GM11168 (cell line): Measurements from ENCODE around the gene LSS.
"Not testable (repeated sequence)": the region's sequence is repeated elsewhere in the genome, so short reads cannot be mapped to it uniquely, and the experiment has no call there.

Experiments used
- in situ Hi-C: fragments of 300-500 bp; cut with MboI; formaldehyde crosslinking; loops from one replicate; pipeline ENCODE4 v1.12.0; 2022; ENCODE audit warnings: low sequenced_read_pairs; ENCODE audit not compliant: unreplicated experiment

Gene LSS

DNA sequence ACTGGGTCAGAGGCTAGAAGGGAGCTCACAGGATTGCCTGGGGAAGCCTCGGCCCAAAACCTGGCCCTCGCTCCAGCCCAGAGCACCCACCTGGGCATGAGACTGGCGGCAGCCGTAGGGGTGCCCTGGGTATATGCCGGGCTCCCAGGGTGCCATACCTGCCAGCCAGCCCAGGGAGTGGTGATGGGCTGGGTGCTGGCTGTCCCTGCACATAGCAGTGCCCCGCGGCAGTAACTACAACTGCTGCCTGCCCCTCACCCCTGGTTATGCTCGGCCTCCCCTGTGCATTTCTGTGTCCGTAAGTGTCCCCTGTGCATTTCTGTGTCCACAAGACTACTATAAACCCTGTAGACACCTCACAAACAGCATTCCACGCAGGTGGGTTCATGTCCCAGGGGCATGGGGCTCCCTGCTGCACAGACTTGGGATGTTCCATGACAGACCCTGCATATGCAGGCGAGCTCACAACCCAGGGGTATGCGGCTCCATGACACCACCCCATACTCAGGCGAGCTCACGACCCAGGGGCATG is 38.5 kb downstream of the LSS start:
- in situ Hi-C loops: no loop called here

DNA sequence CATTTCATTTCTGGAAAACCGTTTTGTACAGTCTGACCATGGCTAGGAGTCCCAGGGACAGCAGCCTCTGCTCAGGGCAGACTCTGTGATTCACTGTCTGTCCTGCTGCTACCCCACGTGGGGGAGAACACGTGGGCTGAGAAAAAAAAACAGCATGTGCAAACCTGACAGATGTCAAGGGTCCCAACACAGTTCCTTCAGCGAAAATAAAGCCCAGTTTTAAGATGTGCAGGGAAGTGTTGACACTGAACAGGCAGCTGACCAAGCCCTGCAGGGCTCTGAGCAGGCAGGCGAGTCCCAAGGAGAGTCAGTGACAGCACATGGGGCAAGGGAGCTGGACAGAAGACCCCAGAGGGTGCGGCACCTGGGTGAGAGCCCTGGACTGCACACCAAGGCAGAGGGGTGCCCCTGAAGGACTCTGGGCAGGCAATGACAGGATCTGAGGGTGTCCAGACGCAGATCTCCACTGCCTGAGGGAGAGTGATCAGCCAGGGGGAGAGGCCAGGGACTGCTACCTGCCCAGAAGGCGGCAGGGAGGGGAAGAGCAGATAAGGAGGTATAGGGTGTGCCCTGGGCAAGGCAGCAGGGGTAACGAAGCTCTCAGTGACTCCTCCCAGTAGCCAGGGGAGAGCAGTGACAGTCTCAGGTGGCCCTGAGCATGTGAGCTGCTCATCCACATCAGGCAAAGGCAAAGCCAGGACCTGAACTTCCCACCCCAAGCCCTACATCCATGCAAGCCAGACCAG is 39.2 kb downstream of the LSS start:
- in situ Hi-C loops: no loop called here

DNA sequence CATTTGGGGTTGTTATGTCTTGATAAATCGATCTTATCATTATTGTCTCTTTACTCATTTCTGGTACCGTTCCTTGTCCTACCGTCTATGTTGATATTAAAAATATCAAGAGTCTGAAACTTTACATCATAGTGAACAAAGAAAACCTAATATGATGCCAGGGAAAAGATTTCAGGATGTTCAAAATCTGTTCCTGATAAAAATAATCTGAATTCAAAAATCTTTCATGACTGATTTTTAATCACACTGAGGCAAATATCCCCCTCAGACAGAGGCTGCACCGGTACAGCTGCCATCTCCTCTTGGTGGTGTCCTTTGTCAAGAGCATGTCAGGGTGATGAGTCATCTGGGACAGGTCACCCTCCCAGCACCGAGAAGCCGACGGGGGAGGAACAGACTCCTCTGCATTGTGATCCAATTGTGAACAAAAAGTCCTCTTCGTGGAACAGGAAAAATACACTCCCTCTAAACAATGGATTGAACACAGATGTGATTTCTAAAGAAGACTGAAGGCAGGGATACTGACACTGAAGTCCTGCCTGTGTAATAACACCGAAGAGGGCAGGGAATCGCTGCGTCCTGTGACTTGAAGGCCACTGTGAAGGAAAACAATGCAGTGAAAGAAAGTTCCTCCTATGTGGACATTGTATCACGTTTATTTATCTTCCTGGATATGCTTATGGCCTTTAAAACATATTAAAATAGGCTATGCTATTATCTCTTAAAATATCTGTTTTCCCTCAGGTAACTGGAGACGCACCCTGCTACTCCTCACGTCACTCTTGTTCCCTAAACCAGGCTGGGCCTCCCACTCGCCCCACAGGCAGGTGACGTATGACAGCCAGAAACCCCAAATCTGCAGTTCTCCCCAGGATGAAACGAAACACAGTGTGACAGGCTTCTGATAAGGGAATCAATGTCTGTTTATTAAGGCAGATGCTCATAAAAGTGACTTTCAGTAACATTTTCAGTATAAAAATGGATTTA is 40.1 kb downstream of the LSS start:
- in situ Hi-C loops: no loop called here

DNA sequence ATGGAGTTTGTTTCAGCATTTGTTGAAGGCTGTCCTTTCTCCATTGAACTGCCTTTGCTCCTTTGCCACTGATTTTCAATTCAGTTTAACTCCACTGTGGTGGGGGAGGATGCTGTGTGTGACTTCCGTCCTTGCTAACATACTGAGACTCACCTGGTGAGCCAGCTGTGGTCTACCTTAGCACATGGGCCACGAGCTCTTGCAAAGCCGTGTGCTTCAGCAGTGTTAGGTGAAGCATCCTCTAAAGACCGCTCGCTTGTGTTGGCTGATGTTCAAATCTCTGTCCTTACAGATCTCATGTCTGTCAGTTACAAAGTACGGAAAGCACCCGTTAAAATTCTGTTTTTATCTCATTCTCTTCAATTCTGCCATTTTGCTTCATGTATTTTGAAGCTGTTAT is 40.8 kb downstream of the LSS start:
- in situ Hi-C loops: no loop called here

DNA sequence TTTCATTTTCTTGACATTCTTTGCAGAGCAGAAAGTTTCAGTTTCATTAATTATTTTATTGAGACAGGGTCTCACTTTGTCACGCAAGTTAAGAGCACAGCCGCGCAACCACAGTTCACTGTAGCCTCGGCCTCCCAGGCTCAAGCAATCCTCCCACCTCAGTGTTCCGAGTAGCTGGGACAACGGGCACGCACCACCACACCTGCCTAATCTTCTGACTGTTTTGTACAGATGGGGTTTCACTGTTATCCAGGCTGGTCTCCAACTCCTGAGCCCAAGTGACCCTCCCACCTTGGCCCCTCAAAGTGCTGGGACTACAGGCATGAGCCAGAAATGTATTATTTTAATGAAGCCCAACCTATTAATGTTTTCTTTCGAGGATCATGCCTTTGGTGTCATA is 41.3 kb downstream of the LSS start:
- in situ Hi-C loops: no loop called here

DNA sequence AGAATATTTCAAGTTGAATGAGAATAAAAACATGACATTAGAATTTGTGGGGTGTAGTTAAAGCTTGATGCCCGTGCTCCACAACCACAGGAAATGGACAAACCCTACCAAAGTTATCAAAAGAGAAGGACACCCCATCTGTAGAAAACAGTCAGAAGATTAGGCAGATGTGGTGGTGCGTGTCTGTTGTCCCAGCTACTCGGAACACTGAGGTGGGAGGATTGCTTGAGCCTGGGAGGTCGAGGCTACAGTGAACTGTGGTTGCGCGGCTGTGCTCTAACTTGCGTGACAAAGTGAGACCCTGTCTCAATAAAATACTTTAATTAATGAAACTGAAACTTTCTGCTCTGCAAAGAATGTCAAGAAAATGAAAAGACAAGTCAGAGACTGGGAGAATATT is 42.9 kb downstream of the LSS start:
- in situ Hi-C loops: no loop called here

DNA sequence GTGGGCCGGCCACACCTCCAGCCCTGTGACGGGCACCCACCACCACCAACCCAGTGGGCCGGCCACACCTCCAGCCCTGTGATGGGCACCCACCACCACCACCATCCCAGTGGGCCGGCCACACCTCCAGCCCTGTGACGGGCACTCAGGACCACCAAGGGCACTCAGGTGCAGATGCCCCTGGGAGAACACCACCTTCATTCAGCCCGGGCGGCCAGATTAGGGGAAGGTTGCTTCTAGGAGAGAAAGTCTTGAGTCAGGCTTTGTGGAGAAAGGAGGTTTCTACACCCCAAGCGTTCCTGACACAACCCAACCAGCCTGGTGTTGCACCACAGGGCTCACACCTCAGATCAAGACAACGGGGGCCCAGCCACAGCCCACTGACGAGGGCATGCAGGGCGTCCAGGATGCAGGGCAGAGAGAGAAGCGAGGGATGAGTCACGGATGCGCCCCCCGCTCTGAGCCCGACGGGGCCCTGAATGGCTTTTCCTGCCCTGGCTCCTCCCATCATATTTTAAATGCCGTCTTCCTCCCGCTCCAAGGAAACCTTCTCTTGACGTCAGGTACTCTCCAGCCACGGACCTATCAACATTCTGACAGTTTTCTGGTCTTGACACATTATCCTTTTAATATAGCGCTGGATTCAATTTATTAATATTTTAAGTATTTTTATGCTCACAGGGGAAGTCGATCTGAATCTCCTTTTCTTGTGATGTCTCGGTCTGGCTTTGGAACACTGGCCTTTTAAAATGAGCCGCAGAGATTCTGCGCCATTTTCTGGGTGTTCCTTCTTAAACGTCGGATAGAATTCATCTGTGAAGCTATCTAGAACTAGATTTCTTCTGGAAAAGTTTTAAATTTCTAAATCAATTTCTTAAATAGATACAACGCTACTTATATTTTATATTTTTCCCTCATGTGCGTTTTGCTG is 43.7 kb downstream of the LSS start:
- in situ Hi-C loops: no loop called here

DNA sequence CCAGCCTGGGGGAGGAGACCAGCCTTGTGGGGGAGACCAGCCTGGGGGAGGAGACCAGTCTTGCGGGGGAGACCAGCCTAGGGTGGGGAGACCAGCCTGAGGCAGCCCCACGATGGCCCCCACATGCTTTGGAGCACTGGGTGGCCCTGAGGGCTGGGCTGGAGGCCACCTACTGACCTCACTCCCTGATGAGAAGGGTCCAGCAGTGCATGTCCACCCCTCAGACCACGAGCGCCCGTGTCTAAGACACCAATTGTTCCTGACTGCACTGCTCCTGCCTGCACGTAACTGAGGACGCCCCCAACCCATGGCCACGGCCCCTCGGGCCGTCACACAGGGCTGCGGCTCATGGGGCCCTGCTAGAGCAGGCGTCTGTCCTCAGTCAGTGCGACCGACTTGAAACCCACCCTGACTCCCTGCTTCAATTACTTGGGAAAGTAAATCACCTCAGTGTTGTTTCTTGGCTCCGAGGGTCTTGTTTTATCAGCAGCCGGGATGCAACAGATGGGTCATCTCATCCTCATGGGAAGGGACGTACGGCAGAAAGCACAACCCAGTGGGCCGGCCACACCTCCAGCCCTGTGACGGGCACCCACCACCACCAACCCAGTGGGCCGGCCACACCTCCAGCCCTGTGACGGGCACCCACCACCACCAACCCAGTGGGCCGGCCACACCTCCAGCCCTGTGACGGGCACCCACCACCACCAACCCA is 44.5 kb downstream of the LSS start, which contains the start of gene SPATC1L:
TSS of gene SPATC1L (minus strand) at position 550 of the 715 bp plus-strand sequence. CDS start 1,643 bp downstream, outside the sequence.
- in situ Hi-C loops: no loop called here

DNA sequence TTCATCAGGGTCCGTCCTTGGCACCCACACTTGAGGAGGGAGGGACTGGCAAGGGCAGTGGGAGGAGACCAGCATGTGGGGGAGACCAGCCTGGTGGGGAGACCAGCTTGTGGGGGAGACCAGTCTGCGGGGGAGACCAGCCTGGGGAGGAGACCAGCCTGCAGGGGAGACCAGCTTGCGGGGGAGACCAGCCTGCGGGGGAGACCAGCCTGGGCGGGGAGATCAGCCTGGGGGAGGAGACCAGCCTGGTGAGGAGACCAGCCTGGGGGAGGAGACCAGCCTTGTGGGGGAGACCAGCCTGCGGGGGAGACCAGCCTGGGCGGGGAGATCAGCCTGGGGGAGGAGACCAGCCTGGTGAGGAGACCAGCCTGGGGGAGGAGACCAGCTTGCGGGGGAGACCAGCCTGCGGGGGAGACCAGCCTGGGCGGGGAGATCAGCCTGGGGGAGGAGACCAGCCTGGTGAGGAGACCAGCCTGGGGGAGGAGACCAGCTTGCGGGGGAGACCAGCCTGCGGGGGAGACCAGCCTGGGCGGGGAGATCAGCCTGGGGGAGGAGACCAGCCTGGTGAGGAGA is 45.2 kb downstream of the LSS start:
- in situ Hi-C loops: not testable (repeated sequence)

DNA sequence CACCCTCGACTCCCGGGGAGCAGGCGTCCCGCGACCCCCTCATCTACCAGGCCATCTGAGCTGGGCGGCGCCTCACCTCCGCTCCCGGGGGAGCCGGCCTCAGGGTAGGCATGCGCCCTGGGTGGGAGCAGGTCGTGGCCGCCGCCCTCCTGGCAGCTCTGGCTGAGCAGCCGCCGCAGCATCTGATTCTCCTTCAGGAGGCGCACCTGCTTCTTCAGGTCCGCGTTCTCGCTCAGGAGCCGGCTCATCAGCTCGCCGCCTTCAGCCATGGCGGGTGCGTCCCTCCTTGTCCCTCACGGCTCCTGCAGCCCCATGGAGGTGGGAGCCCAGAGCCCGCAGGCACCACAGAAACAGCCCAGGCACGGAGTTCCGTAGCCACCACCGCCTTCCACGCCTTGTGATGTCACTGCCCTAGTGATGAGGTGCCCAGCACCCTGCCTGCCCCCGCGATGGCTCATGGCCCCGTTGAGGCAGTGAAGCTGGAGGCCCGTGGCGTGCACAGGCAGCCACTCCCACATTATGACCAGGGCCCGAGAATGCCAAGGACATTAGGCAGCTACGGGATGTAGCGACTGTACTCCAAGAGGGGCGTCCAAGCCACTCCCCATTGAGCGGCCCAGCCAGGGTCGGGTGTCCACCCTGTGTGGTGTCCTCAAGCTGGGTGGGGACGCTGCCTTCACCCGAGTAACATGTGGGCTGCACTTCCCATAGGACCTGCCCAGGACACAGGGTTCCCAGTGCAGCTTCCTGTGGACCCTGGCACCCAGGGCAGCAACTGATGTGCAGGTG is 45.8 kb downstream of the LSS start:
- in situ Hi-C loops: no loop called here

DNA sequence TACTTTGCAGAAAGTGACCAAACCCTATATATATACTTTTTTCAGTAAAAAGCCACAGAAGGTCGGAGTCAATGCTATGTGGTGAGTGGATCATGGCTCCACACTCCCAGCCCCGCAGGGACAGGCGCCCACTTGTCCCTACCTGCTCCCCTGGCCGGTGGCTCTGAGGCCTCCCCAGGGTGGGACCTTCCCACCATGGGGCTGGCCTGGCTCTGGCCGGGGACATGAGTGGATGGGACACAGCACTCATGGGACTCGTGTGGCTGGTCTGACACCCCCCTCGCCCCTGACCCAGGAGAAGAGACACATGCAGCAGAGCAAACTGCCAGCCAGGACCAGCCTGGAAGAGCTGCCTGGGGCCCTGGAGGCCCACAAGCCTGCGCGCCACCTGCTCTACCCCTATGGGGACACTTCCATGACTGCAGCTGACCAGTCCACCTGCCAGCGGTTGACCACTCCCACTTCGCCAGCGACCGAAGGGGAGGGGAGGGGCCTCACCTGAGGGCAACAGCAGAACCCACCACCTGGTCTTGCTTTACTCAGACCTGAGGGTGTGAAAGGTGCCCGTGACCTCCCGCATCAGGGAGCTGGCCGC is 46.5 kb downstream of the LSS start:
- in situ Hi-C loops: no loop called here

DNA sequence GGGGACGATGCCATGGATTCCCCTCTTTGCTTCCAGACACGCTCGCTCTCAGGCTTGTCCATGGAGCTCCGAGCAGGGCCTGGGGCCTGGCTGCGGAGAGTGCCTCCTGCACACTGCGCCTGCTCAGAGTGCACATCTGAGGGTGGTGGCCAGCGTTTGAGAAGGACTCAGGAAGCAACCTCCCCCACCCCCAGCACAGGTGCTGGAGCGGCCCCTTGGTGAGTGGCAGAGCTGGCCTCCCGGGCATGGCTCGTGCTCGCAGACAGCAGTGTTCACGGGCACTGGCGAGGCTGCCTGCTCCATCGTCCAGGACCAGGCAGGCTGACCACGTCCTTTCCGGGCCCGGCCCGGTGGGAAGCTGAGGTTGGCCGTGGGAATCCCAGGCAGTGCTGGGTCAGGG is 47.1 kb downstream of the LSS start:
- in situ Hi-C loops: no loop called here

DNA sequence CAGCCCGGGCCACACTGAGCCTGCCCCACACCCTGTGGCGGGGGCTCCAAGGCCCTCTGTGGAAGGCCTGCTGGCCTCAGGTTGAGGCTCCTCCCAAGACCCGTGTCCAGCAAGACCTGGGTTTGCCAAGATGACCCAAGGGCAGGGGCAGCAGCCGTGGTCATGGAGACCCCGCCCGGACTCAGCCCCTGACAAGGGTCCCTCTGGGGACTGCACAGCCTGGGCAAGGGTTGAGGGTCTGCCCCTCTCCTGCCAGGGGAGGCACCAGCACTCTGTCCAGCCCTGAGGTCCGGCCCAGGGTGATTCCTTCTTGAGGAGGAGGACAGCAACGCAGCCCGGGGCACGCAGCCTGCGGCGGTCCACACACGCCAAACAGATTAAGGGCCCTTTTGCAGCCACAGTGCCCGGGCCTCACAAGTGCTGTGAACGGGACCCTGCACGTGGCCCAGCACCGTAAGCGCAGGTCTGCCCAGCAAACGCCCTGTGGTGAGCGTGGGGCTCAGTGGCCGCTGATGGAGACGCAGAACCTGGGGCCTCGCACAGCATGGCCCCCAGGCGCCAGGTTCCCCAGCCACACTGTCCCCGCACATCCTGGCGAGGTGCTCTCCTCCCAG is 47.7 kb downstream of the LSS start:
- in situ Hi-C loops: no loop called here

DNA sequence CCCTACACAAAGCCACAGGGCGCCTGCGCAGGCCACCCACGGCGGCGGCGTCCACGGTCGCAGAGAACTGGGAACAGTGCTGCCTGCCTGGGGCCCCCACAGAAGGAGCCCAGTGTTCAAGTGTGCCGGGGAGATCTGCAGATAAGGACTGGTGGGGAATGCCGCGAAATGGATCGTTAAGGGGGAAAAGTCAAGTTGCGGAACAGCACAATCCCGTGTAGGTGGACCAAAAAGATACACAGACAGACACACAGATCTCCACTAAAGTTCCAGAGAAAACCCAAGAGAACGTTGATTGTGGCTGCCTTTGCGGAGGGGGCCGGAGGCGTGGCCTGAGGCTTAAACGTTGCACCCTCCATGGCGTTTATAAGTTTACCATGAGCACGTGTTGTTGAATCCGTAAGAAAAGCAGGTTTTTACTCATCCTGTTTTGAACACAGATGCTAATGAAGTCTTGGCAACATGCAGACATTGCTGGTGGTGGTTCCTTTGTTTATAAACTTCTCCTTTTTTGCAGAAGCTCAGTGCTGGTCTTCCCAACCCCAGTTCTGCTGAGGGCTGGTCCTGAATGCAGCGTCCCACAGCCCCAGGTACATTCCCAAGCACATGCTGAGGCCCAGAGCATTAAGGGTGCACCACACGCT is 48.4 kb downstream of the LSS start:
- in situ Hi-C loops: no loop called here

DNA sequence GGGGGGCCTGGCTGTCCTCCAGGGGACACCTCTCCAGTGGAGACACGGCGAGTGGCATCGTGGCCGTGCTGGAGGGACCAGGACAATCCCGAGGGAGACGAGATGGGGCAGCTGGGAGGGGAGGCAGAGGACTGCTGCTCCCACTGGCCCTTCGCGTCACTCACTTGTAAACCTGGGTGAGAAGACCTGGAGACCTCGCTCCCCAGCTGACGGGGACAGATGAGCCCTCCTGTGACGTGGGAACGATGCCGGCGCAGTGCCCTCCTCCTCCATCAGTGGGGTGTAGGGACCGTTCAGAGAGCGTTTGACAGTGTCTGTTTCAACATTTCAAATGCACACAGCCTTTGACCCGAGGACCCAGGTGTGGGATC is 48.9 kb downstream of the LSS start:
- in situ Hi-C loops: no loop called here

DNA sequence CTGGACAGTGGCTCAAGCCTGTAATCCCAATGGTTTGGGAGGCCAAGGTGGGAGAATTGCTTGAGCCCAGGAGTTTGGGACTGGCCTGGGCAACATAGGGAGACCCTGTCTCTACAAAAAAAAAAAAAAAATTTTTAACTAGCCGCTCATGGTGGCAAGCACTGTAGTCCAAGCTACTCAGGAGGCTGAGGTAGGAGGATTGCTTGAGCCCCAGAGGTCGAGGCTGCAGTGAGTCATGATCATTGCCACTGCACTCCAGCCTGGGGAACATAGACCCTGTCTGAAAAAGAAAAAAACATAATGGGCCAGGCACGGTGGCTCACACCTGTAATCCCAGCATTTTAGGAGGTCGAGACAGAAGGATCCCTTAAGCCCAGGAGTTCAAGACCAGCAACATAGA is 49.6 kb downstream of the LSS start:
- in situ Hi-C loops: no loop called here
